HG03457 (cell line): Measurements from ENCODE around the gene GPS2.

Source experiments
- ATAC-seq: cut with Tn5 transposase; IDR thresholded peaks from one replicate; pipeline ENCODE4 v1.9.1; 2021; ENCODE audit warnings: moderate number of reproducible peaks; ENCODE audit not compliant: unreplicated experiment

Gene GPS2

DNA sequence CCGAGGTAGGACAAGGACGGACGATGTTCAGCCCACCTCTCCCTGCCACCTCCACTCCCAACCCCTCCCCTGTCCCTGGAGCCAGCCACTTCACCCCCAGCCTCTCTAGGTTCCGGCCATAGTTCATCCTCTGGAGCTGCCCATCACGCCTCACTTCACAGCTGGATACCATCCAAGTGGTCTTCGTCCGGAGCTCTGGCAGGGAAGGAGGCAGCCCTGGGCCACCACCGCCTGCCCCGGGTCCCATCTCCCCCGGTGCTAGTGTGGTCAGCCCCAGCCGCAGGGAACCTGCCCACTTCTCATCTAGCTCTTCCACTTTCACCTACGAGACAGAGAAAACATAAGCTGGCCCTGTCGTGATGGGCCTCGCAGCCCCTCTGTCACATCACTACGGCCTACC is 6.3 kb upstream of the GPS2 start:
- ATAC-seq: no peak

DNA sequence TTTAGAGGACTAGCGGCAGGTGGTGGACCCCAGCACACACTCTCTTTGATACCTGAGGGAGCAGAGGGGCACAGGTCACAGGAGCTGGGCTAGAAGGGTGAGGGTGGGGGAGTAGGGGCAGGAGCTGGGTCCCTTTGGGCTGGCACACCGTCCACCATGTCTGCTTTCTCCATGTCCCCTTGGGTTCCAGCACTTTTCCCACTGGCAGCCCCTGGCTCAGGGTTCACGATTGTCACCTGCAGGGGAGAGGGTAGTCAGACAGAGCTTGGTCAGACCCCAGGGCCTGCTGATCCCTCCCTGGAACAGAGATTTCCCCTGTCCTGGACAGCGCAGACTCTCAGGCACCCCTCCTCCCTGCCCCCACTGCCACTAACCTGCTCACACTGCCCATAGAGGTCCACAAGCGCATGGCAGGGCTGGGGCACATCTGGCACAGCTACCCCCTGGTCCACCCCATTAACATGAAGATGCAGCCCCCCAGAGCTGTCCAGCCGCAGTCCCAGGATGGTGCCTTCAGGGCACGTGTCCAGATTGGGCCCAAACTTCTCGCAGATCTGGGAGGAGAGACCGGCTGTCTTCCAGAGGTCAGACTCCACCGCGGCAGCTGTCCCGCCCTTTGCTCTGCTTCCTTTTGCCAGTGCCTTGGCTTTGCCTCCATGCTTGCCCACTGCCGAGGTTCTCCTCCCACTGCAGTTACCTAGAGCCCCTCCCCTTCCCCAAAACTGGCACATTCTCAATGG is 3.1 kb upstream of the GPS2 start:
- ATAC-seq: no peak

DNA sequence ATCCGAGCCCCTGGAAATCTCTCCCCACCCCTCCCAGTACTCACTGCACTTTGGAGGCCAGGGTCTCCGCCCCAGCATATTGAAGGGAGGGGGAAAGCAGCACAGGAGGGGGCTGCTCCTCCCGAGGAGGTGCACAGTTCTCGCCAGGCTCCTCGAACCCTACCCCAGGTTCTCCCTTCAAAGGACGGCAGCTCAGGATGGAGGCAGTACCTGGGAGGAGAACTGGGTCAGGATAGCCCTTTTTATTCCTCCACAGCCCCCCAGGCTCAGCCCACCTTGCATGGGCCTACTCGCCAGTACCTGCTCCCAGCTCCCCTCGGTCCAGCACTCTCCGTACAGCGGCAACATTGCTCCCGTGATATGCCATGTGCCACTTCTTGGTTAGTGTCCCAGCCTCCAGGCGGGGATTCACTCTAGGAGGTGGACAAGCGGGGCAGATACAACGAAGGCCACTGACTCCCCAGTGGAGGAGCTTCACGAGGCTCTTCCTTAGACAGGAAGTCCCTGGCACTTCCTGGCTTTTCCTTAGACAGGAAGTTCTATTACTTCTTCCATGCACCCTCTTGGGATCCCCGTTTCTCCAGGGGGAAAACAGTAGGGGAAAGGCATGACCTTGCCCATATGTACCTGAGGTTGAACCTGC is 2.1 kb upstream of the GPS2 start:
- ATAC-seq: no peak

DNA sequence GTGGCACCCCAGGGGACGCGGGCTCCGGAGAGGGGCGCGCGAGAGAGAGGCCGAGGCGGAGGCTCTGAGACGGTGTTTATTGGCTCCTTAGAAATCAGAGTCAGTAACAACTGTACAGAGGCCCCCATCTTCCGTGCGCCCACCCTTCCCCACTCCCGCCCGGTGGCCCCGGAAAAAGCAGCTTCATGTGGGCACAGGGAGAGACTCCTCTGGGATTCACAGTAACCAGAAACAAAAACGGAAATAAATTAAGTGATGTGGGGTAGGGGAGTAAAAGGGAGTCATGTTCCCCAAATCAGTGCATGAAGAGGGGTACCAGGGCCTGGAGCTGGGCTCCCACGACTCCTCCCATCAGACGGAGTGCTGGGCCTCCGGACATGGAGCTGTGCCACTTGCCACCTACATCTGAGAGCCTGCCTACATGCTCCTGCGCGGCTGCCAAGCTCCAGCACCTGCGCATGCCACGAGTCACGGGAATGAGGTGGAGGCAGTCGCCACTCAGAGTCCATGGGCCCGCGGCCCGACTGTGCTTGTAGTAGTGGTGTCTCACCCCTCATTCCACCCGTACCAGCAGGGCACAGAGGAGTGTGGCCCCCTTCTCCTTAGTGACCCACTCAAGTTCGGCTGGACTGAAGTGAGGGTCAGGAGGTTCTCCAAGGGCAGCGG is 543 bp upstream of the GPS2 start:
- ATAC-seq: no peak

DNA sequence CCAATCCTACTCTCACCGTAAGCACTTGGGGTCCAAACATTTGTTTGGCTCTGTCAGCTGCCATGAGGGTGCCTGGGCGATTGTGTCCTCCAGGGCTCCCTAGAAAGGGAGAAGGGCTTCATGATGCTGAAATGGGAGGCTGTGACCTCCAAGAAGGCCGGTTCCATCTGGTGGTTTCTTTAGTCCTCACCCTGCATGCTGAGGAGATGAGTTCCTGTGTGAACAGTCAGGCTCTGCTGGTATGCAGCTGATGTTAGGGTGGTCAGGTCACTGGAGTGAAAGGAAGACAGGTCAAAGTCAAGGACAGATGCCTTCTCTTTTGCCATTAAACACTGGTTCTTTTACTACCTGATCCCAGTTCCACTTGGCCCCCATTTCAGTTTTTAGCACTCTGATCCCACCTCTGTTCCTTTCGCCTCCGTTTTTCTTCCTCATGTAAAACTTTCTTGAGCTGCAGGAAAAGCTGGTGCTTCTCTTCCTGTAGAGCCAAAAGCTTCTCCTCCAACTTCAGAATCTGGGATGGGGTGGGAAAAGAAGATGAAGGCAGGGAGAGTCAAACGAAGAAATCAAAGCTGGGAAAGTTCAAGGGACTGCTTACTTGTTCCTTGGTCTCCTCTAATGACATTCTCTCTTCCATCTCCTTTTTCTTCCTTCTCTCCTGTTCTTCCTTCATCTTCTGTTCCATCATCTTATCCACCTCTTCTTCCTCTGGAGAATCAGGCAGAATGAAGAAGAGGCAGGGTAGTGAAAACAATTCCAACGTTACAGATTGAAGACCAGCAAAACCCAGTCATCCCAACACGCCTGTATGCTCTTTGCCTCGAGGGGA is 1.1 kb downstream of the GPS2 start:
- no peak for ATAC-seq

DNA sequence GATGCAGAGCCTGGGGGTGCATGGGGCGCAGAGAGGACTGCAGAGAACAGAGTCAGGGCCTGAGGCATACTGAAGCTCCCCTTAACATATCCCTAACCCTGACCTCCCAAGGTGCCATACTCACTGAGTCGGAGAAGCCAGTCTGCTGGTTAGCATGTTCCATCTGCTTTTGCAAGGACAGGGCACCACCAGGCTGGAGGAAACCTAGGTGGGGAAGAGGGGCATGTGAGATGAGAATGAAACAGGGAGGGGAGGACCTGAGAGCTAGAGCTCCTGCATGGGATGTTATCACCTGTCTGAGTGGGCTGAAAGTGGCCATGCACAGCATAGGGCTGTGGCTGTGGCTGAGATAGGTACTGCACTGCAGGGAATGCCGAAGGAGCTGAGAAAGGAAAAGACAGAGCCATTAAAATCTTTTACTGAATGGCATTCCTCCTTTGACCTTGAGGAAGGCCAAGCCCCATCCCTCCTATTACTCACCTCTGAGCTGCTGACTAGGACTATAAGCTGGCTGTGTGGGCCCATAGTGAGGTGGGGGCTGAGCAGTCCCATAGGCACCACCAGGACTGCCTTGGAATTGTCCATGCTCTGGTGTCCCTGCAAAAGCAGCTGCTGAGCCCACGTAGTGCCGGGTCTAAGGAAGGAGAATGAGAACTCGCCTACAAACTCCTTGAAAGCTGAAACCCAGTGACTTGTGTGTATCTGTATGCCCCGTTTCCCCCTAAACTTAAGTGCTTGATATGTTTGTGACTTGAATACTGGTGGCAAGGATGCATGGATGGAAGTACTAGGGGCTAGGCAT is 1.9 kb downstream of the GPS2 start:
- ATAC-seq: no peak

DNA sequence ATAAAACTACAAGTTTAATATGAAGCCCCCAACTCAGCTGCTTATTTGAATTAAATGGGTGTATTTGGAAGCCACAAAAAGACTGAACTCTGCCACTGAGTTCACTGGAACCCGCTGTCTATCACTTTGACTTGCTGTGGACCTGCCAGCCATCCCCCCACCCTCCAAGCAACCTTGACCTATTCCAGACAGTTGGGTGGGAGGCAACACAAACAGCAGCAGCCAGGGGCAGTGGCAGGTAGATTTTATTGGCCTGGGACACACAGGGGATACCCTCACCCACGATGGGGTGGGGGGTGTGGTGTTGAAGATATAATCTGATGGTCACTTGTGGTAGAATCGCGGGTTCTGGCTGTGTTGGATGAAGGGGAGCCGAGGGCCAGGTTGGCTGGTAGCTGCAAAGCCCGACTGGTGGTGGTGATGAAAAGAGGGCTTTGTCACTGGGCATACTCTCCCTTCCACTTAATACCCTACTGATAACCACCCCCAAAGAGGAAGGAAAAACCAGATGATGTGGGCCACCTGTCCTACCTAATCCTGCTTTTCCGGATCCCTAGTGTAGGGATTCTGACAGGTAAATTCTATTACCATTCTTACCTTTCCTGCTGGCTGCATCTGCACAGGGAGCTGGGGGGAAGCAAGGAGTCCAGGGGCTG is 2.6 kb downstream of the GPS2 start:
- no peak for ATAC-seq

DNA sequence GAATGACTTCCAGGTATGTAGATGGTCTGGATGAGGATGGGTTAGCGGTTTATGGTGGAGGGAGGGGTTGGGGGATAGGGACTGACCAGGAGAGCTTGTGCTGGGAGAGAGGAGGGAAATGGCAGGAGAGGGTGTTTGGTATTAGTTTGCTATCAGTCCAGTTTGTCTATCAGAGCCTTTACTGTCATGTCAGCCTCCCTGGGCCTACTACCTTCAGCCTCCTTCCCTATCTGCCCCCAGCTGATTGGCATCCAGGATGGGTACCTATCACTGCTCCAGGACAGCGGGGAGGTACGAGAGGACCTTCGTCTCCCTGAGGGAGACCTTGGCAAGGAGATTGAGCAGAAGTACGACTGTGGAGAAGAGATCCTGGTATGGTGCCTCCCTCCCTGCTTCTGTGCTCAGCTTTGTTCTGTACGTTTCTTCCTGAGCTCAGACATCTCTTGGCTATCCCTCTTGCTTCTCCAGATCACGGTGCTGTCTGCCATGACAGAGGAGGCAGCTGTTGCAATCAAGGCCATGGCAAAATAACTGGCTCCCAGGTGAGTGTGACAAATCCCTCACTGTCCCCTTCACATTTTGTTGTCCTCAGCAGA is 4.0 kb downstream of the GPS2 start:
- no peak for ATAC-seq

DNA sequence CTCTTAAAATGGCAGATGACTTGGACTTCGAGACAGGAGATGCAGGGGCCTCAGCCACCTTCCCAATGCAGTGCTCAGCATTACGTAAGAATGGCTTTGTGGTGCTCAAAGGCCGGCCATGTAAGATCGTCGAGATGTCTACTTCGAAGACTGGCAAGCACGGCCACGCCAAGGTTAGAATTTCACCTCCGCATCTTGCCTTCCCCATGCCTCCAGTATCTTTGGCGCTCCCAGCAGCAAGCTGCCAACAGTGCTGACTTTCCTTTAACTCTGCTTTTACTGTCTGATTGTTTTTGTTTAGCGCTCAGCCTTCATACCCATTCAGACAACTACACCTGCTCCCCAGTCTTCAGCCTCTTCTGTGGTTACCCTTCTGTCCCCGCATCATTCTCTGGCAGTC is 5.5 kb downstream of the GPS2 start:
- no peak for ATAC-seq

DNA sequence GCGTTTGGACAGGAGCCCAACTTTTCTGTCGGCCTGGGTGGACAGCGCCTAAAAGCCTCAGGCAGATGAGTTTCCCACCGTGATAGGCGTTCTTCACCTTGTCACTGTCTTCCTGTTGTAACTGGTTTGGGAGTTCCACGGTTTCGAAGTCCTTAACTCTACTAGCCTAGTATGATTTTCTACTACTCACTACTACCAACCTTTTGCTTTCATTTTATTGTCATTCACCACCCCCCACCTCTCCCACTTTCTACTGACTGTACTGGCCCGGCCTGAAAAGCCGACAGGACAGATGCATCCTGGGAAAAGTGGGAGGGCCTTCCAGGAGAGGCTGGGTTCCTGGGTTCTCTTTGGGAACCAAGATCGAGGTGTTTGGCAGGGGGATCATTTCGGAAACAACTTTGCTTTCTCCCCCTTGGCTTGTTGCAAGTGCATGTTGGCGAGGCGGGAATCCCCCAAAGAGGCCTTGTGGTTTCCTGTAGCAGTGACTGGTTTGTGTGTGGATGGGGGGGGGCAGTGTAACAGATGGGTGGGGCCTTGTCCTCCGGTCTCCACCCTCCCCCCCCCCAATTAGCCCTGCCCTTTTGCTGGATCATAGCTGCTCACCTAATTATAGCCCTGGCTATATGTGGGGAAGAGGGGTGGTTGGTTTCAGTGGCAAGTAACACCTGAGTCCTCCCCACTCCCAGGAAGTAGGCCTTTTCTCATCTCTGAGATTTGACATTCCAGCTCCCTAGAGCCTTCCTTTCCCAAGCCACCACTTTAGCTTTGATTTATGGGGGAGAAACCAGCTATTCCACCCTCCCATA is 6.3 kb downstream of the GPS2 start:
- ATAC-seq: no peak

DNA sequence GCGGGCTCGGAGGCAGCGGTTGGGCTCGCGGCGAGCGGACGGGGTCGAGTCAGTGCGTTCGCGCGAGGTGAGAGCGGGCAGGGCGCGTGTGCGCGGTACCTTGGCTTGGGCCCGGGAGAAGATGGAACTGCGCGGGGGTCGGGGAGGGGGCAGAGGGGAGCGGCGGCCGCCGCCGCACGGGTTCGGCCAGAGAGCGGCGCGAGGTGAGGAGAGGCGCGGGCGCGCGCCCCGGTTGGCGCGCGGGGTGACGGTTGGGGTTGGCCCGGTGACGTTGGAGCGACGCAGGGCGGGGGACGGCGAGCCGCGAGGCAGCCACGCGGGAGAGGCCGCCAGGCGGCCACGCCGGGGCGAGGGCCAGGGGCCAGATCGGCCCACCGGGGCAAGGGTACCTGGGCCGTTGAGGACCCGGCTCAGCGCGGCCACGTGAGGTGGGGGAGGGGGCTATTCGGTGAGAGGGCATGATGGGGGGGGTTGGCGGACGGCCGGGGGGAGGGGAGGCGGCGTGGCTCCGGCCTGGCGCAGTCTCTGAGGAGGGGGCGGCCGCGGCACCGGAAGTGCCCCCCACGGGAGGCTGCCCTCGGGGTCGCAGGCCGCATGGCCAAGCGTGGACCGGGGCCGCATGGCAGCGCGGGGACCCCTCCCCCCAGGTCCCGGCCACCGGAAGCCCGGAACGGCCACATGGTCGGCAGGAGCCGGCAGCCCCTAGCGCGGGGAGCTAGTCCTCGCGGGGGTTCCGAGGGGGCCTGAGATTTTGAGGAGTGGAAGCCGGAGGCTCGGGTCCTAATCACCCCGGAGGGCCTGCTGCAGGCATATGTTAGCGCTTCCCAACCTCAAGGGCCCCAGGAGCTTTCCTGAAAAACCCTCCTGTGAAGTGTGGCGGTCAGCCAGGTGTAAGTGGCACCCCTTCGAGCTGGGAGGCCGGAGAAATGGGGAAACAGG is 7.2 kb downstream of the GPS2 start:
- no peak for ATAC-seq

DNA sequence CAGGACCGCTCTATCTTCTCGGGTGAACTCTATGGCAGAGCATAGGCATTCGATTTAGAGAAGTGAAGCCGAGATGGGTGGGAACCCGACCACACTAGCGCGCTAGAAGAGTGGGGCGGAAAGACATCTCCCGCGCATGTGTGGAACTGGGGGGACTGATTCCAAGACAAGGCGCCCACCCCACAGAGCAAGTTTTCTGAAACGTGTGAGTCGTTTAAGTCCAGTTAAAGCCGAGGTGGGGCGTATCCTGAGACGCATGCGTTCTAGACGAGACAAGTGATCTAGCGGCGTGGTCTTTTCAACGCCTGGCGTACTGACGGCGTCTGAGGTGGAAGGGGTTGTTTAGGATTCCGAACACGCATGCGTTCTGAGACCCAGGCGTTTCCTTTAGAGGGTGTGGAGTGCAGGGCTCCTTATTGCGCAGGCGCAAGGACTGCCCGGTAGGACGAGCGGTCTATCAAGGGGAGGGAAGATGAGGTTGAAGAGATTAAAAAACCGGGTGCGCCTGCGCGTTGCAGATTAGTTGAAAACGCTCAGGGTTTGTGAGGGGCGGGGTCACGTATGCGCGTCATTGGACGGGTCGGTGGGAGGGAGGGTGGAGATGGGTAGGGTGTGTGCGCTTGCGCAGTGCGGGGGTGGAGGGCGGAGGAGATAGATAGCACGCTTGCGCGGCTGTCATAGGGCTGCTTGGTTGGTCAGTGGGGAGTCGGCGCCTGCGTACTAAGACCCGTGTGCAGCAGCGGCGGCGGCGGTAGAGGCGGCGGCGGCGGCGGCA is 8.1 kb downstream of the GPS2 start, which contains the start of gene EIF5A:
Gene EIF5A, plus strand, starts transcription at position 718 of the 775 bp plus-strand sequence. CDS start 2,008 bp downstream, outside the sequence.
- peak; percentile 44 for ATAC-seq

DNA sequence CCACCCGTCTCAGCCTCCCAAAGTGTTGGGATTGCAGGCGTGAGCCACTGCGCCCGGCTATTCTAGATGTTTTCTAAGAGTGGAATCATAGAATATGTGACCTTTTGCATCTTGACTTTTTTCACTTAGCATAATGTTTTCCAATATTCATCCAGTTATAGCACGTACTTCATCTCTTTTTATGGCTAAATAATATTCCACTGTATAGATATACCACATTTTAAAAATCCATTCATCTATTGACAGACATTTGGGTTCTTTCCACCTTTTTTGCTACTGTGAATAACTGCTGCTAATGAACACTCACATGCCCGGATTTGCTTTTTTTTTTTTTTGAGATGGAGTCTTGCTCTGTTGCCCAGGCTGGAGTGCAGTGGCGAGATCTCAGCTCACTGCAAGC is 11.0 kb downstream of the GPS2 start:
- ATAC-seq: no peak

DNA sequence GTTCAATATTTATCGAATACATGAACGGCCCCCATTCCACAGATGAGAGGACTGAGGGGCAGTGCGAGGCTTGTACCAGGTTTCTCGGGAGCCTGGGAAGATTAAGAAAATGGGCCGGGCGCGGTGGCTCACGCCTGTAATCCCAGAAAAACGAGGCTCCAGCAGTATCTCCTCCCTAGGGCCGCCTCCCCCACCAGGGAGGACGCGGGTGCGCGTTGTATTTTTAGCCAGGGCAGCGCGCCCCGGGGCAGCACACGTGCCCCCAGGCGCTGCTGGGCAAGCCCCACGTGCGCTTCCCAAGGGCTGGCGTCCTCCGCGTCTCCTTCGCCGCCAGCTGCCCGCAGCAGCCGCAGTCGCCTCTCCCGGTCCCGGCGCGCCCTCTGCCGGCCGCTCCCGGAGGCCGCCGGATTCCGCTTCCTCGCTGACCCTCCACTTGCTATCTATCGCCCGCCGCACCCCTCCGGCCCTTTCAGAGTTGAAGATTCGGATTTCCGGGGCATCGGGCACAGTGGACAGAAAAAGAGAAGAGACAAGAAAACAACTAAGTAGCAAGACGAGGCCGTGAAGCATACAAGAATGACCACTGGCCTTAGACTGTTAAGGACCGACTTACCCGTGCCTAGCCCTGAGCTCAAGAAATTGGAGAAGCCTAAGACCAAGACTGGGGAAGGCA is 18.8 kb downstream of the GPS2 start:
- ATAC-seq: no peak

DNA sequence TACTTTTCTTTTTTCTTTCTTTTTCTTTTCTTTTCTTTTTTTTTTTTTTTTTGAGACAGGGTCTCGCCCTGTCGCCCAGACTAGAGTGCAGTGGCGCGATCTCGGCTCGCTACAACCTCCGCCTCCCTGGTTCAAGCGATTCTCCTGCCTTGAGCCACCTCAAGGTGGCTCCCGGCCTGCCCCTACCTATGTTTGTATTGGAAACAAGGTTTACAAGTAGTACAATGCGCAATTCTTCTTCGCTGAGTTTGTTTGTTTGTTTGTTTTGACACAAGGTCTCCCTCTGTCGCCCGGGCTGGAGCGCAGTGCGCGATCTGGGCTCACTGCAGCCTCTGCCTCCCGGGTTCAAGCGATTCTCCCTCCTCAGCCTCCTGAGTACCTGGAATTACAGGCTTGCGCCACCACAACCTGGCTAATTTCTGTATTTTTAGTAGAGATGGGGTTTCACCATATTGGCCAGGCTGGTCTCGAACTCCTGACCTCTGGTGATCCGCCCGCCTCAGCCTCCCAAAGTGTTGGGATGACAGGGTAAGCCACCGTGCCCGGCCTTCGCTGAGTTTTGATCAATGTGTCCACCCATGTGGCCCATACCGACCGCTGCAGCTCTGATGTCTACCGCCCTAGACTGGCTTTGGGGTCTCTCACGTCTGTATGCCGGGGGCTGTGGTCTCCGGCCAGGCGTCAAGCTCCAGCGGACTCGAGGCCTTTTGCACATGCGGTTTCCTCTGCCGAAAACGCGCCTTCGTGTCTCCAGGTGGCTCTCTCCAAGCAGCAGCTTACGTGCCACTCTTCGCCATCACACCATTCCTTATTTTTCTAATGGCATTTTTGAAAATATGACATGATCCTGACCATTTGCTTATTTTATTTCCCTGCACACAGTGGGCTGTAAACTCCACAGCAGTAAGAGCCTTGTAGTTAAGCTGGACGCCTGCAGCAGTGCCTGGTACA is 19.7 kb downstream of the GPS2 start:
- ATAC-seq: no peak
